Measurements from ENCODE around the gene ACOXL.

The ACOXL gene

GRCh38 chr2:110876167-110876999 lies 144.0 kb downstream of the ACOXL start:
- no peak for DNase-seq (ENCODE audit: low spot score)

DNA sequence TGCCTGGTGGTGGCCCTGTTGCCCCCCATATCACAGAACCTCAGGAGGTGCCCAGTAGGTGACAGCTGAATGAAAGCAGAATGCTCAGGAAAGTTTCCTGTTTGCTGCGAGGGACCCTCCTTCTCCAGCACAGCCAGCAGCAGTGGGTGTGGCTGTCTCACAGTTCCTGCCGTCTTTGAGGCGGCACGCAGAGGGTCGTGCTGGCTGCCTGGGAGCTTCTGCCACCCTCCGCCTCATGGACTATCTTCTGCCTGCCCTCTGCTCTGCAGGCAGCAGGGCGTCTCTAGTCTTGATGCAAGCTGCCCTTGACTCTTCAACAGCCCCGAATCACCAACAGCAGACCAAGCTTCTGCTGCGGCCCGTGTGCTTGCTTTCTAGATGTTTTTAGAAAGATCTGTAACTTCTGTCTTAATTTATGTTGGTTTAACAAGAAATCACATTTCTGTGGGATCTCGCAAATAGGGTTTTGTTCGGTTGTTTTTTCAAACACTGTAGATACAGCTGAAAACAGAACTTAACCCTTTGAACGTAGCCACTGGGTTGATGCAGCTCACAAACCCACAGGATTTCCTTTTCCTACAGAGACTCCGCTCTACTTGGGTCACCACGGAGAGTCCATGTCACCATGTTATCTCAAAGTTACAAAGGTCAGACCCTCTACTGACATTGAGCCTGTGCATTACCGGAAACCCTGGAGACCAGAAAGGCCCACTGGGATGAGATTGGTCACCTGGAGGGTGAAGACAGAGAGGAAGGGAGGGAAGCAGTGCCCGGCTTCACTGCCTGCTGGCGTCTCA lies 144.9 kb downstream of the ACOXL start:
- no peak for DNase-seq (ENCODE audit: low spot score)

GRCh38 chr2:110878150-110878549 lies 145.8 kb downstream of the ACOXL start:
- DNase-seq (ENCODE audit: low spot score), result no peak

GRCh38 chr2:110881908-110882307 lies 149.5 kb downstream of the ACOXL start:
- no peak for DNase-seq (ENCODE audit: low spot score)

DNA sequence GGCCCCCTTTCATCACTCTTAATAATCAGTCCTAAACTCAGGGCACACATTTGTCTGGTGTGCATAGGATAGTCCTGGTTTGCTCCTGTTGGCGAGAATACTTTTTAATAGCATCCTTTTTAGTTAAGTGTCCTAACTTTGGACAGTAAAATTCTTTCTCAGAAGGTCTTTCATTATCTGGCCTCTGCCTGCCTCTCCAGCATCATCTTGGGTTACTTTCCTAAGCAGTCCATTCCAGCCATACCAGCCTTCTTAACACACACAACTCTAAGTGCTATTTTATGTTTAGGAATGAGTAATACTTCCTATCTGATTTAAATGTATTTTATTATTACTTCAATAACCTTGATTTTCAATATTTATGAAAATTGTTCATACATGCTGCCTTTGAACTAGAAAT lies 151.0 kb downstream of the ACOXL start:
- no peak for DNase-seq (ENCODE audit: low spot score)

- no peak for DNase-seq (ENCODE audit: low spot score)
Measured at GRCh38 chr2:110885256-110885655, 152.9 kb downstream of the ACOXL start.

DNA sequence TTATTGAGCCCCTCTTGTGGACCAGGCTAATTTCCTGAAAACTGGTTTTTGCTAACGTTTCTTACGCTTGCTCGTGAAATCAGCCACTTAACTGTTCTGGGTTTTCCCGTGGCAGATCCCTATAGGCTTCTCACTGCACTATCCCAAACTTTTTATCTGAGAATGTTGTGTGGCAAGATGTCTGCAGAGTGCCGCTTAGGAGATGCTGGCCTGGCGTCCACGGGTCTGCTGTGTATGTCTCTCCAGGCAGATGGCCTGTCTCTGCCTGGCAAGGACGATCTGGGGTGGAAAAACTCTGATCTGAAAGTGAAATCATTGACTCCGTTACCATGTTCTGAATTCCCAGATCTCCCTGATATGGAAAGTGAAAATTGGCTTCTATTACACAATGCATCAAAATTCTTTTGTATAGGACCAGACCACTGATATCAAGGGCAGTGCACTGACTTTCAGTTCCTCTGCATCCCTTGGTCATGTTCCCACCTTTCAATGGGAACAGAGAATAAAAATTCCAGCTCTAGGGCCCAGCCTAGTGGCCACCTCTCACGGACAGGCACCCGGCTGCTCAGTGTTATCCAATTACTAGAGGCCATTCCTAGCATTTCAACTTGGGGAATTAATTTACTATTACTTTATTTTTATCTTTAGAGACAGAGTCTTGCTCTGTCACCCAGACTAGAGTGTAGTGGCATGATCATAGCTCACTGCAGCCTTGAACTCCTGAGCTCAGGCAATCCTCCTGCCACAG lies 154.6 kb downstream of the ACOXL start:
- no peak for DNase-seq (ENCODE audit: low spot score)

DNA sequence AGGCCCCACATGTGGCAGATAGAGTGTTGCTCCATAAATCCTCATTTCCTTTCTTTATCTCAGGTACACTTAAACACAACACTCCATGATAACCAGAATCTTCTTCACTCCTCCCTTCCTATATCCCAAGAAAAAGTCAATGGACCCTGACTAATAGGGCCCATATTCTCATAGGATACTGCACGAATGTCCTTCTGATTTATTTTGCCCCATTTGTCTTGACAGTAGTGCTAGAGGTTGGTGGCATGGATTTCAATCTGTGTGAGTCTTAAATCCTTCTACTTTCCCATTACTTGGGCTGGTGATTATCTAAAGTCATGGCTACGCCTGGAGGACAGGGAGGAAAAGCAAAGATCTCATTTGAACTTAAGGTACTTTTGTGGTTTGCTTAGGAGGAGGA lies 156.0 kb downstream of the ACOXL start:
- DNase-seq (ENCODE audit: low spot score), result no peak

GRCh38 chr2:110891626-110892025 lies 159.3 kb downstream of the ACOXL start:
- no peak for DNase-seq (ENCODE audit: low spot score)

- DNase-seq (ENCODE audit: low spot score), result no peak
Measured at GRCh38 chr2:110896226-110896625, 163.9 kb downstream of the ACOXL start.

GRCh38 chr2:110897966-110898365 lies 165.6 kb downstream of the ACOXL start:
- DNase-seq (ENCODE audit: low spot score), result no peak

DNA sequence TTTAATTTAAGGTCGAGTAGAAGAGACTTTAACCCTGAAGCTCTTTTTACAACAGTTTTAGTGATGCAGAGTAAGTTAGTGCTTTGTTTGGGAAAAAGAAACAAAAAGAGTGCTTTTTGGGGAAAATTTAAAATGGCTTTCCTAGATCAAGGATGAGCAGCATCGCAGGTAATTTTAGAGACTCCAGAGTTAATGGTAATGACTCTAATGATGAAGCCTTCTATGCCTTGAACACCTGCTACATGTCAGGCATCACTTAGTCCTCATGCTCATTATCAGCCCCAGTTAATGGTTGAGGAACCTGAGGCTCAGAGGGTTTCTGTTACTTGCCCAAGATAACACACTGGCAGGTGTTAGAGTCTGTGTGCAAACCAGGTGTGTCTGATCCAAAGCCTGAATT lies 167.8 kb downstream of the ACOXL start:
- no peak for DNase-seq (ENCODE audit: low spot score)

GRCh38 chr2:110903548-110903947 lies 171.2 kb downstream of the ACOXL start:
- DNase-seq (ENCODE audit: low spot score), result no peak

DNA sequence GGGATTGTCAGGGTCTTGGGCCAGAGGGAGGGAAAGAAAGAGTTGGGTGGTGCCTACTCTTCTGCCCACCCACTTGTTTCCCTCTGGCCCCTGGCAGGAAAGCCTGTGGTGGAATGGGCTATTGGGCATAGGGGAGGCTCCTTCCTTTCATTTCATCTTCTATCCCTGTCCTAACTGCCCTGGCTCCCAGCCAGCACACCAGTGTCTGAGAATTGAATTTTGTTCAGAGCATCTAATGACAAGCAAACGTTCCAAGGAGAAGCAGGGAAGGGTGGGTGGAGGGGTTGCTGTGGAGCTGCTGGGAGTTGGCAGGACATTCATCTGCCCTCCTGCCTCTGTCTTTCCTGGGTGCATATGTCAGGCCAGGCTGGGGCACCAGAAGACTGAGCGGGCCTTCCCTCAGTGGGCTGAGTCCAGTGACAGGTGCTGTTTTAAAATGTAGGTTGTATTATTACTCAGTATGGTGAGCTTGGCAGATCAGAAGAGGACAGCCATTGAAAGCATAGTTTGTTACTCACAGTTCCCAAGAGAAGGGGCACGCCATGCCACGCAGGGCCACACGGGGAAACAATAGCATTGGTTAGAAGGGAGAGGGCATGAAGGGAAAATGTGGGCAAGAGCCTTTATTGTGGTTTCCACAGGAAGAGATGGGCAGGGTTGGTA lies 171.9 kb downstream of the ACOXL start:
- no peak for DNase-seq (ENCODE audit: low spot score)

- no peak for DNase-seq (ENCODE audit: low spot score)
Measured at GRCh38 chr2:110904779-110905148, 172.4 kb downstream of the ACOXL start.

GRCh38 chr2:110905217-110905616 lies 172.8 kb downstream of the ACOXL start:
- no peak for DNase-seq (ENCODE audit: low spot score)

DNA sequence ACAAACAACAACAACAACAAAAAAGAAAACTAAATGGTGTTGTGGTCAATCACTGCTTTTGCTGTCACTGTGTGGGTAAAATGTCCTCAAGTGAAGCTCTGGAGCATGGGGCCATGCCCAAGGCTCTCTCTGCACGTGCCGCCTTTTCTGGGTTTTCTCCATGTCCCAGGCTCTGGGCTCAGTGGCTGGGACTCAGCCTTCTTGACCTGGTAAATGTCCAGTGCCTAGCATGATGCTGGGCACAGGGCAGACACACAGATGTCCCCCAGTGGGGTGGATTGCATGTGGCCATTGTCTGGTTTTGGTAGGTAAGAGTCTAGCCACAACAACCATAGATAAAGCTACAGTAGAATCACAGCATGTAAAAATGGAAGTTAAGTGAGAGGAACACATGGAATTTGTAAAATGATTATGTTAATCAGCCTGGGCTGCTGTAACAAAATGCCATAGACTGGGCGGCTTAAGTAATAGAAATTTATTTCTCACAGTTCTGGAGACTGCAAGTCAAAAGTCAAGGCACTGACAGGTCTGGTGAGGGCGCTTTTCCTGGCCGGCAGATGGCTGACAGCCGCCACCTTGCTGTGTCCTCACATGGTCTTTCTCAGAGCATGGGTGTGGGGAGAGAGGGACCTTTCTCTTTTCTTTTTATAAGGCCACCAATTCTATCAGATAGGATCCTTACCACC lies 174.4 kb downstream of the ACOXL start:
- no peak for DNase-seq (ENCODE audit: low spot score)

- DNase-seq (ENCODE audit: low spot score), result no peak
Measured at GRCh38 chr2:110909501-110909900, 177.1 kb downstream of the ACOXL start.

DNA sequence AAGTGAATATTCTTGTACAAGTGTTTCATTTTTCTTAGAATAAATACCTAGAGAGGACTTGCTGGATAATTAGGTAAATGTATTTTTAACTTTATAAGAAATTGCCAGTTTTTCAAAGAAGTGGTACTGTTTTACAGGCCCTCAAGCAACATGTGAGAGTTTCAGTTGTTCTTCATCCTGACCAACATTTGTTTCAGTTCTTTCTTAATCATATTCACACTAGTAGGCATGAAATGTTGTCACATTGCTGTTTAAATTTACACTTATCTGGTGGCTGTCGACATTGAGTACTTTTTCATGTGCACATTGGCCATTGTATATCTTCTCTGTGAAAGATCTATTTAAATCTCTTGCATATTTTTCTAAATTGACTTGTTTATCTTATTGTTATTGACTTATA lies 178.1 kb downstream of the ACOXL start:
- DNase-seq (ENCODE audit: low spot score), result no peak

GRCh38 chr2:110919738-110920137 lies 187.4 kb downstream of the ACOXL start:
- DNase-seq (ENCODE audit: low spot score), result no peak

GRCh38 chr2:110925479-110925878 lies 193.1 kb downstream of the ACOXL start:
- DNase-seq (ENCODE audit: low spot score), result no peak

- no peak for DNase-seq (ENCODE audit: low spot score)
Measured at GRCh38 chr2:110927526-110927925, 195.2 kb downstream of the ACOXL start.

Data from LoVo (cell line).